Measurements from ENCODE around the gene TBCK. TPM values are rescaled to one million over a fixed set of nuclear protein-coding genes. Genes with fewer than 3 reads are reported as not detected.
A peak's percentile ranks its signal among the peaks of the same experiment; 100 is the strongest.

The TBCK gene
- total RNA-seq, 5 donors from 2014 or later (not counting 1 experiment from before 2014, with no cell fraction given): 43.5 to 49.9 (median 48.1) TPM

DNA sequence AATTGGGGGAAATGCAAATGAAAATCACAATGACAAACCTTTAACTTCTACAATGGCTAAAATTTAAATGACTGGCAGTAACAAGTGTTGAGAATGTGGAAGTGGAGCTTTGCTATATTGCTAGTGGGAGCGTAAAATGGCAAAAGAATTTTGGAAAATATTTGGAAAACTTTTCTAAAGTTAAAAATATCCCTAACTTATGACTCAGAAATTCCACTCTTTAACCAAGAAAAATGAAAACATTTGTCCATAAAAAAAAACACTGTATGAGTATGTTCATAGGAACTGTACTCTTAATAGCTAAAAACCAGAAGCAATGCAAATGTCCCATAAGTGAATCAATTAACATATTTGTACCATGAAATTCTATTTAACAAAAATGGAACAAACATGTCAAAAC, 3.6 kb downstream of the TBCK start:
- no peak overlapping the region for H3K4me3 Mint-ChIP-seq
- H3K36me3 Mint-ChIP-seq: peaks cover 5% of the 10 kb centered on the region
- H3K27ac ChIP-seq (ENCODE audit: low read length): no peak overlapping the region
- CTCF ChIA-PET: no interaction called here
- no peak for ATAC-seq (replicated peaks in 1 of 4)
- H3K4me3 ChIP-seq (ENCODE audit: control insufficient read depth in 1 of 2, extremely low read depth in 1 of 2, low read length in 1 of 2): no peak overlapping the region
- H3K9me3 ChIP-seq: no peaks in the 10 kb centered on the region
- peaks cover 0 to 5% of the 10 kb centered on the region in 2 donors for H3K36me3 ChIP-seq (ENCODE audit: control insufficient read depth in 2 of 2, extremely low read depth in 1 of 2, insufficient read depth in 1 of 2, low read length in 1 of 2)
- DNase-seq: no peak
- no peaks in the 10 kb centered on the region for H3K27me3 ChIP-seq (replicated peaks in 1 of 2; ENCODE audit: control insufficient read depth in 2 of 2, extremely low read depth in 1 of 2, insufficient read depth in 2 of 2, low read length in 1 of 2)
- H3K27ac Mint-ChIP-seq: peak overlapping the region in 1 of 2 donors; percentile 67
- no peaks in the 10 kb centered on the region for H3K9me3 Mint-ChIP-seq
- peaks cover 7 to 16% of the 10 kb centered on the region in 2 experiments for H3K4me1 ChIP-seq (ENCODE audit: control insufficient read depth in 1 of 2, extremely low read depth in 1 of 2, insufficient read depth in 2 of 2, low read length in 2 of 2)
- WGBS (ENCODE audit: insufficient coverage): no CpG with 5 or more reads among the region's 1 CpG
- POLR2A ChIA-PET: interaction anchor here in 1 of 2 donors (0.5 kb wide), 1 partner anchor 24 kb away, joined by 3 read pairs; no protein-coding TSS in a partner anchor
- H3K4me1 Mint-ChIP-seq: peaks cover 18 to 49% (median 46%) of the 10 kb centered on the region in 3 donors
- no peaks in the 10 kb centered on the region for H3K27me3 Mint-ChIP-seq

DNA sequence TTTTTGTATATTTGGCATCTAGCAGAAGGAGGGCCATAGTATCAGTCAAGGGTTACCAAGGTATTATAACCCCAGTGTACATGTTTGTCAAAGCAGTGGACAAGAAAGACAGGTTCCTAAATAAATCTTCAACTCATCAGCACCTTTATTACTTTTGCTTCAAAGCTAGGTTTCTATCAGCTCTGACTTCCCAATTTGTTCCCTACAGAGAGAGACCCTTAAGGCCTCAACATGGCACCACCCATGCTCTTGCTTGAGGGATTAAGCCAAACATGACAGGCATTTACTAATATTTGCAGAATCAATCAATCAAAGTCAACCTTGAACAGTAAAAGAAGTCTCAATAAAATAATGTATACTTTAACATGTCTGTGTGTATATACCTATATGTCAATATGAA, 9.4 kb downstream of the TBCK start:
- Mint-ChIP-seq H3K27ac (no peak overlapping the region), H3K36me3 (peaks cover 39% of the 10 kb centered on the region), H3K4me3 (no peak overlapping the region), H3K4me1 (peaks cover 12 to 34% (median 31%) of the 10 kb centered on the region in 3 donors), H3K9me3 (no peaks in the 10 kb centered on the region), H3K27me3 (no peaks in the 10 kb centered on the region)
- H3K4me3 ChIP-seq (ENCODE audit: control insufficient read depth in 1 of 2, extremely low read depth in 1 of 2, low read length in 1 of 2): no peak overlapping the region
- H3K36me3 ChIP-seq (ENCODE audit: control insufficient read depth in 2 of 2, extremely low read depth in 1 of 2, insufficient read depth in 1 of 2, low read length in 1 of 2): peaks cover 0 to 11% of the 10 kb centered on the region in 2 donors
- no peak overlapping the region for H3K27ac ChIP-seq (ENCODE audit: low read length)
- H3K4me1 ChIP-seq (ENCODE audit: control insufficient read depth in 1 of 2, extremely low read depth in 1 of 2, insufficient read depth in 2 of 2, low read length in 2 of 2): no peaks in the 10 kb centered on the region
- CTCF ChIA-PET: no interaction called here
- ATAC-seq (replicated peaks in 1 of 4) (no peak), DNase-seq (no peak)
- no peaks in the 10 kb centered on the region for H3K9me3 ChIP-seq
- no peaks in the 10 kb centered on the region for H3K27me3 ChIP-seq (replicated peaks in 1 of 2; ENCODE audit: control insufficient read depth in 2 of 2, extremely low read depth in 1 of 2, insufficient read depth in 2 of 2, low read length in 1 of 2)
- POLR2A ChIA-PET: no interaction called here

DNA sequence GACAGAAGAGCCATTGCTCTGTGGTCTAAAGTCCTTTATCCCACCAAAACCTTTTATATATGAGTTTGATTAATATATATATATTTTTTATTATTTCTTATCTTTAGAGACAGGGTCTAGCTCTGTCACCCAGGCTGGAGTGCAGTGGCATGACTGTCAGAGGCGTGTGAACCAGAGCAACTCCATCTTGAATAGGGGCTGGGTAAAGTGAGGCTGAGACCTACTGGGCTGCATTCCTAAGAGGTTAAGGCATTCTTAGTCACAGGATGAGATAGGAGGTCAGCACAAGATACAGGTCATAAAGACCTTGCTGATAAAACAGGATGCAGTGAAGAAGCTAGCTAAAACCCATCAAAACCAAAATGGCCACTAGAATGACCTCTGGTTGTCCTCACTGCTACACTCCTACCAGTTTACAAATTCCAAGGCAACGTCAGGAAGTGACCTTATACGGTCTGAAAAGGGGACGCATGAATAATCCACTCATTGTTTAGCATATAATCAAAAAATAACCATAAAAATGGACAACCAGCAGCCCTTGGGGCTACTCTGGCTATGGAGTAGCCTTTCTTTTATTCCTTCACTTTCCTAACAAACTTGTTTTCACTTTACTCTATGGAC, 10.5 kb downstream of the TBCK start:
- peaks cover 0 to 11% of the 10 kb centered on the region in 2 donors for H3K36me3 ChIP-seq (ENCODE audit: control insufficient read depth in 2 of 2, extremely low read depth in 1 of 2, insufficient read depth in 1 of 2, low read length in 1 of 2)
- 100% methylated on average over 3 of the region's 4 CpGs for WGBS (ENCODE audit: insufficient coverage)

DNA sequence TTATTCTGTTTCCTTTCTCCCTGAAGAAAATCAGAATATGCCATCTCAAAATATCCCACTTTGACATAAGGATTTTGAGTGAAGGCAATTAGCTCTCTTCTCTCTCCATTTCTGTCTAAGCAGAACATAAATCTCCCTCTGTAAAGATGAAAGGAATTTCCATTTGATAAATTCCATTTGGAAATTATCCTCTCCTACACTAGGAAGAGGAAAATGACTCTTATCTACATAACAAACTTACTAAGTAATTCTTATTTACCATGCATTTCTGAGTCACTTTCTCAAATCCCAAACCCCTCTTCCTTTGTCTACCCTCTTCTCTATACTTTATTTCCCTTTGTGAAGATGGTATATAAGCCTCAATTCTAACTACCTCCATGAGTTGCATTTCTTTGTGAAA, 11.4 kb downstream of the TBCK start:
- Histone ChIP-seq H3K36me3 (ENCODE audit: control insufficient read depth in 2 of 2, extremely low read depth in 1 of 2, insufficient read depth in 1 of 2, low read length in 1 of 2) (peaks cover 0 to 15% of the 10 kb centered on the region in 2 donors), H3K27me3 (replicated peaks in 1 of 2; ENCODE audit: control insufficient read depth in 2 of 2, extremely low read depth in 1 of 2, insufficient read depth in 2 of 2, low read length in 1 of 2) (no peaks in the 10 kb centered on the region), H3K9me3 (no peaks in the 10 kb centered on the region), H3K4me3 (ENCODE audit: control insufficient read depth in 1 of 2, extremely low read depth in 1 of 2, low read length in 1 of 2) (no peak overlapping the region), H3K27ac (ENCODE audit: low read length) (no peak overlapping the region), H3K4me1 (ENCODE audit: control insufficient read depth in 1 of 2, extremely low read depth in 1 of 2, insufficient read depth in 2 of 2, low read length in 2 of 2) (no peaks in the 10 kb centered on the region)
- CTCF ChIA-PET: interaction anchor here in 1 of 2 donors (0.7 kb wide), 1 partner anchor 8 kb away, joined by 3 read pairs; no protein-coding TSS in a partner anchor
- peaks cover 49% of the 10 kb centered on the region for H3K36me3 Mint-ChIP-seq
- H3K9me3 Mint-ChIP-seq: no peaks in the 10 kb centered on the region
- ATAC-seq (replicated peaks in 1 of 4): no peak
- no peaks in the 10 kb centered on the region for H3K27me3 Mint-ChIP-seq
- DNase-seq: no peak
- peaks cover 15 to 26% (median 26%) of the 10 kb centered on the region in 3 donors for H3K4me1 Mint-ChIP-seq
- no peak overlapping the region for H3K4me3 Mint-ChIP-seq
- no peak overlapping the region for H3K27ac Mint-ChIP-seq
- POLR2A ChIA-PET: no interaction called here

More for the DNA sequence above, 10.5 kb downstream of the TBCK start:
- ATAC-seq (replicated peaks in 1 of 4) (no peak), DNase-seq (no peak)
- Histone ChIP-seq H3K4me1 (ENCODE audit: control insufficient read depth in 1 of 2, extremely low read depth in 1 of 2, insufficient read depth in 2 of 2, low read length in 2 of 2) (no peaks in the 10 kb centered on the region), H3K27ac (ENCODE audit: low read length) (no peak overlapping the region), H3K9me3 (no peaks in the 10 kb centered on the region), H3K27me3 (replicated peaks in 1 of 2; ENCODE audit: control insufficient read depth in 2 of 2, extremely low read depth in 1 of 2, insufficient read depth in 2 of 2, low read length in 1 of 2) (no peaks in the 10 kb centered on the region), H3K4me3 (ENCODE audit: control insufficient read depth in 1 of 2, extremely low read depth in 1 of 2, low read length in 1 of 2) (no peak overlapping the region)
- no peak overlapping the region for H3K4me3 Mint-ChIP-seq
- H3K9me3 Mint-ChIP-seq: no peaks in the 10 kb centered on the region
- peaks cover 42% of the 10 kb centered on the region for H3K36me3 Mint-ChIP-seq
- CTCF ChIA-PET: interaction anchor here in 1 of 2 donors (0.7 kb wide), 1 partner anchor 8 kb away, joined by 3 read pairs; no protein-coding TSS in a partner anchor
- no peak overlapping the region for H3K27ac Mint-ChIP-seq
- POLR2A ChIA-PET: no interaction called here
- H3K4me1 Mint-ChIP-seq: peaks cover 15 to 31% (median 28%) of the 10 kb centered on the region in 3 donors
- no peaks in the 10 kb centered on the region for H3K27me3 Mint-ChIP-seq

- no peaks in the 10 kb centered on the region for H3K9me3 ChIP-seq
- H3K4me1 ChIP-seq (ENCODE audit: control insufficient read depth in 1 of 2, extremely low read depth in 1 of 2, insufficient read depth in 2 of 2, low read length in 2 of 2): no peaks in the 10 kb centered on the region
- H3K27me3 Mint-ChIP-seq: no peaks in the 10 kb centered on the region
- CTCF ChIA-PET: interaction anchor here in 1 of 2 donors (1.1 kb wide), 1 partner anchor 12 kb away, joined by 3 read pairs; the partner anchor contains the start of gene TBCK
- no peaks in the 10 kb centered on the region for H3K27me3 ChIP-seq (replicated peaks in 1 of 2; ENCODE audit: control insufficient read depth in 2 of 2, extremely low read depth in 1 of 2, insufficient read depth in 2 of 2, low read length in 1 of 2)
- 100% methylated on average over 1 of the region's 3 CpGs for WGBS (ENCODE audit: insufficient coverage)
- ATAC-seq (replicated peaks in 1 of 4) (no peak), DNase-seq (no peak)
- H3K36me3 Mint-ChIP-seq: peaks cover 50% of the 10 kb centered on the region
- H3K4me3 Mint-ChIP-seq: no peak overlapping the region
- H3K27ac Mint-ChIP-seq: no peak overlapping the region
- H3K27ac ChIP-seq (ENCODE audit: low read length): no peak overlapping the region
- POLR2A ChIA-PET: interaction anchor here in 1 of 2 donors (0.6 kb wide), 1 partner anchor 60 kb away, joined by 3 read pairs; no protein-coding TSS in a partner anchor
- no peaks in the 10 kb centered on the region for H3K9me3 Mint-ChIP-seq
- H3K36me3 ChIP-seq (ENCODE audit: control insufficient read depth in 2 of 2, extremely low read depth in 1 of 2, insufficient read depth in 1 of 2, low read length in 1 of 2): peaks cover 0 to 23% of the 10 kb centered on the region in 2 donors
- peaks cover 15 to 26% (median 24%) of the 10 kb centered on the region in 3 donors for H3K4me1 Mint-ChIP-seq
- no peak overlapping the region for H3K4me3 ChIP-seq (ENCODE audit: control insufficient read depth in 1 of 2, extremely low read depth in 1 of 2, low read length in 1 of 2)
These were observed 12.3 kb downstream of the TBCK start for GRCh38 chr4:106303548-106304281.

- H3K27ac Mint-ChIP-seq: no peak overlapping the region
- peaks cover 19 to 27% (median 26%) of the 10 kb centered on the region in 3 donors for H3K4me1 Mint-ChIP-seq
- ChIA-PET POLR2A (no interaction called here), CTCF (no interaction called here)
- no peak overlapping the region for H3K4me3 ChIP-seq (ENCODE audit: control insufficient read depth in 1 of 2, extremely low read depth in 1 of 2, low read length in 1 of 2)
- no peaks in the 10 kb centered on the region for H3K9me3 Mint-ChIP-seq
- H3K36me3 Mint-ChIP-seq: peaks cover 54% of the 10 kb centered on the region
- no peak overlapping the region for H3K27ac ChIP-seq (ENCODE audit: low read length)
- ATAC-seq (replicated peaks in 1 of 4) (no peak), DNase-seq (no peak)
- no peak overlapping the region for H3K4me3 Mint-ChIP-seq
- H3K36me3 ChIP-seq (ENCODE audit: control insufficient read depth in 2 of 2, extremely low read depth in 1 of 2, insufficient read depth in 1 of 2, low read length in 1 of 2): peaks cover 0 to 22% of the 10 kb centered on the region in 2 donors
- H3K4me1 ChIP-seq (ENCODE audit: control insufficient read depth in 1 of 2, extremely low read depth in 1 of 2, insufficient read depth in 2 of 2, low read length in 2 of 2): no peaks in the 10 kb centered on the region
- H3K9me3 ChIP-seq: no peaks in the 10 kb centered on the region
- 96% methylated on average over 3 of the region's 4 CpGs for WGBS (ENCODE audit: insufficient coverage)
- no peaks in the 10 kb centered on the region for H3K27me3 Mint-ChIP-seq
- H3K27me3 ChIP-seq (replicated peaks in 1 of 2; ENCODE audit: control insufficient read depth in 2 of 2, extremely low read depth in 1 of 2, insufficient read depth in 2 of 2, low read length in 1 of 2): no peaks in the 10 kb centered on the region
These were observed 14.0 kb downstream of the TBCK start for GRCh38 chr4:106302062-106302438.
